OCI-LY1 (cell line): ENCODE data around the gene CNPY4.

Source experiments
- CTCF ChIP-seq: fragments of 200-600 bp; sonication (generic), shearing (Covaris generic); IDR thresholded peaks from 2 replicates; pipeline ENCODE4 v1.5.1; 2017; ENCODE audit warnings: mild to moderate bottlenecking, antibody characterized with exemption, low read length, moderate library complexity, mixed read lengths
- EZH2 ChIP-seq: fragments of 200-600 bp; sonication (generic), shearing (Covaris generic); IDR thresholded peaks from 2 replicates; pipeline ENCODE4 v1.8.0; 2017; ENCODE audit warnings: borderline replicate concordance, mixed run types, mild to moderate bottlenecking, antibody characterized with exemption, low read length, moderate library complexity, mixed read lengths

GRCh38 chr7:100093498-100093897, 25.9 kb upstream of the CNPY4 start:
- TF ChIP-seq CTCF (no peak), EZH2 (no peak)
